ENCODE data around the gene DCUN1D2.

Gene DCUN1D2

GRCh38 chr13:113420833-113421600 lies 69.5 kb downstream of the DCUN1D2 start:
- DNase-seq, result no peak

GRCh38 chr13:113420232-113420631 lies 70.3 kb downstream of the DCUN1D2 start:
- no peak for DNase-seq

- no peak for DNase-seq
Measured at GRCh38 chr13:113419531-113420193, 70.8 kb downstream of the DCUN1D2 start.

- DNase-seq, result no peak
Measured at GRCh38 chr13:113418722-113419049, 71.8 kb downstream of the DCUN1D2 start.

GRCh38 chr13:113417836-113418721 lies 72.4 kb downstream of the DCUN1D2 start:
- no peak for DNase-seq

GRCh38 chr13:113417008-113417751 lies 73.3 kb downstream of the DCUN1D2 start:
- DNase-seq, result peak; percentile 12

- DNase-seq, result no peak
Measured at GRCh38 chr13:113415825-113416224, 74.7 kb downstream of the DCUN1D2 start.

- DNase-seq, result no peak
Measured at GRCh38 chr13:113415032-113415431, 75.5 kb downstream of the DCUN1D2 start.

- DNase-seq, result no peak
Measured at GRCh38 chr13:113414335-113414734, 76.2 kb downstream of the DCUN1D2 start.

- DNase-seq, result no peak
Measured at GRCh38 chr13:113413898-113414282, 76.6 kb downstream of the DCUN1D2 start.

- no peak for DNase-seq
Measured at GRCh38 chr13:113413178-113413897, 77.2 kb downstream of the DCUN1D2 start.

GRCh38 chr13:113412440-113412839 lies 78.1 kb downstream of the DCUN1D2 start:
- no peak for DNase-seq

- peak; percentile 73 for DNase-seq
Measured at GRCh38 chr13:113411216-113412023, 79.1 kb downstream of the DCUN1D2 start.

GRCh38 chr13:113410472-113411201 lies 79.9 kb downstream of the DCUN1D2 start:
- DNase-seq, result peak; percentile 67

GRCh38 chr13:113408562-113408961 lies 81.9 kb downstream of the DCUN1D2 start:
- DNase-seq, result no peak

GRCh38 chr13:113407531-113408393 lies 82.7 kb downstream of the DCUN1D2 start:
- DNase-seq, result peak; percentile 32

- DNase-seq, result no peak
Measured at GRCh38 chr13:113407103-113407530, 83.4 kb downstream of the DCUN1D2 start.

- no peak for DNase-seq
Measured at GRCh38 chr13:113406321-113407102, 84.0 kb downstream of the DCUN1D2 start.
